ENCODE results near the gene ISCA2. TPM values are rescaled to one million over a fixed set of nuclear protein-coding genes. Genes with fewer than 3 reads are reported as not detected.

The ISCA2 gene
- total RNA-seq, 3 donors from 2014 or later (not counting 1 experiment from before 2014, with no cell fraction given), result 12.0 to 18.2 (median 15.3) TPM

GRCh38 chr14:74472601-74473000 is 21.0 kb upstream of the ISCA2 start:
- no peaks in the 10 kb centered on the region for H3K4me1 Mint-ChIP-seq
- H3K27ac ChIP-seq (ENCODE audit: low read length), result no peak overlapping the region
- no peak for DNase-seq
- no peak for TF ChIP-seq CTCF (IDR thresholded peaks at IDR 0.05)
- H3K9me3 Mint-ChIP-seq, result no peaks in the 10 kb centered on the region
- 96% methylated on average over 2 of the region's 2 CpGs for WGBS (ENCODE audit: insufficient coverage)
- H3K36me3 ChIP-seq (ENCODE audit: control insufficient read depth, insufficient read depth, low read length), result peaks cover 6% of the 10 kb centered on the region
- no peak overlapping the region for H3K27ac Mint-ChIP-seq
- no peaks in the 10 kb centered on the region for H3K27me3 ChIP-seq (ENCODE audit: control insufficient read depth, insufficient read depth, low read length)
- ATAC-seq, result no peak
- H3K9me3 ChIP-seq (ENCODE audit: control insufficient read depth, insufficient read depth, low read length), result no peaks in the 10 kb centered on the region
- no peaks in the 10 kb centered on the region for H3K27me3 Mint-ChIP-seq (ENCODE audit: low read depth in 2 of 2)
- H3K4me1 ChIP-seq (ENCODE audit: control insufficient read depth, insufficient read depth, low read length), result no peaks in the 10 kb centered on the region
- intact Hi-C loops (cut with micrococcal nuclease), result no loop called here
- no peak overlapping the region for H3K4me3 Mint-ChIP-seq
- no peak overlapping the region for H3K4me3 ChIP-seq (ENCODE audit: low read length)
- H3K36me3 Mint-ChIP-seq, result no peaks in the 10 kb centered on the region

GRCh38 chr14:74474376-74474775 is 19.2 kb upstream of the ISCA2 start:
- H3K4me1 Mint-ChIP-seq, result no peaks in the 10 kb centered on the region
- H3K27ac ChIP-seq (ENCODE audit: low read length), result no peak overlapping the region
- DNase-seq, result no peak
- WGBS (ENCODE audit: insufficient coverage), result 94% methylated on average over 2 of the region's 2 CpGs
- TF ChIP-seq CTCF (IDR thresholded peaks at IDR 0.05), result no peak
- H3K36me3 Mint-ChIP-seq, result no peaks in the 10 kb centered on the region
- H3K9me3 Mint-ChIP-seq, result no peaks in the 10 kb centered on the region
- no peaks in the 10 kb centered on the region for H3K27me3 Mint-ChIP-seq (ENCODE audit: low read depth in 2 of 2)
- no peak for ATAC-seq
- intact Hi-C loops (cut with micrococcal nuclease), result no loop called here
- H3K4me3 ChIP-seq (ENCODE audit: low read length), result no peak overlapping the region
- peaks cover 12% of the 10 kb centered on the region for H3K36me3 ChIP-seq (ENCODE audit: control insufficient read depth, insufficient read depth, low read length)
- no peak overlapping the region for H3K4me3 Mint-ChIP-seq
- no peaks in the 10 kb centered on the region for H3K27me3 ChIP-seq (ENCODE audit: control insufficient read depth, insufficient read depth, low read length)
- H3K9me3 ChIP-seq (ENCODE audit: control insufficient read depth, insufficient read depth, low read length), result no peaks in the 10 kb centered on the region
- no peak overlapping the region for H3K27ac Mint-ChIP-seq
- no peaks in the 10 kb centered on the region for H3K4me1 ChIP-seq (ENCODE audit: control insufficient read depth, insufficient read depth, low read length)

GRCh38 chr14:74475678-74476077 is 17.9 kb upstream of the ISCA2 start:
- Mint-ChIP-seq H3K36me3 (no peaks in the 10 kb centered on the region), H3K27ac (no peak overlapping the region), H3K4me1 (no peaks in the 10 kb centered on the region), H3K9me3 (no peaks in the 10 kb centered on the region), H3K4me3 (no peak overlapping the region), H3K27me3 (ENCODE audit: low read depth in 2 of 2) (no peaks in the 10 kb centered on the region)
- Histone ChIP-seq H3K27me3 (ENCODE audit: control insufficient read depth, insufficient read depth, low read length) (no peaks in the 10 kb centered on the region), H3K9me3 (ENCODE audit: control insufficient read depth, insufficient read depth, low read length) (no peaks in the 10 kb centered on the region), H3K4me3 (ENCODE audit: low read length) (no peak overlapping the region), H3K4me1 (ENCODE audit: control insufficient read depth, insufficient read depth, low read length) (no peaks in the 10 kb centered on the region), H3K27ac (ENCODE audit: low read length) (no peak overlapping the region), H3K36me3 (ENCODE audit: control insufficient read depth, insufficient read depth, low read length) (peaks cover 23% of the 10 kb centered on the region)
- ATAC-seq, result no peak
- no peak for TF ChIP-seq CTCF (IDR thresholded peaks at IDR 0.05)
- no peak for DNase-seq
- intact Hi-C loops (cut with micrococcal nuclease), result no loop called here
- WGBS (ENCODE audit: insufficient coverage), result 78% methylated on average over 3 of the region's 3 CpGs

GRCh38 chr14:74476107-74476506 is 17.5 kb upstream of the ISCA2 start:
- TF ChIP-seq CTCF (IDR thresholded peaks at IDR 0.05), result no peak
- intact Hi-C loops (cut with micrococcal nuclease), result no loop called here
- Mint-ChIP-seq H3K4me1 (no peaks in the 10 kb centered on the region), H3K27me3 (ENCODE audit: low read depth in 2 of 2) (no peaks in the 10 kb centered on the region), H3K36me3 (no peaks in the 10 kb centered on the region), H3K27ac (no peak overlapping the region), H3K9me3 (no peaks in the 10 kb centered on the region), H3K4me3 (no peak overlapping the region)
- no peak for DNase-seq
- WGBS (ENCODE audit: insufficient coverage), result 94% methylated on average over 4 of the region's 4 CpGs
- Histone ChIP-seq H3K27me3 (ENCODE audit: control insufficient read depth, insufficient read depth, low read length) (no peaks in the 10 kb centered on the region), H3K4me3 (ENCODE audit: low read length) (no peak overlapping the region), H3K4me1 (ENCODE audit: control insufficient read depth, insufficient read depth, low read length) (no peaks in the 10 kb centered on the region), H3K36me3 (ENCODE audit: control insufficient read depth, insufficient read depth, low read length) (peaks cover 27% of the 10 kb centered on the region), H3K27ac (ENCODE audit: low read length) (no peak overlapping the region), H3K9me3 (ENCODE audit: control insufficient read depth, insufficient read depth, low read length) (no peaks in the 10 kb centered on the region)
- ATAC-seq, result no peak
